HepG2 (cell line): Measurements from ENCODE around the gene KIF6. TPM values are rescaled to one million over a fixed set of nuclear protein-coding genes. Genes with fewer than 3 reads are reported as not detected.

Experiments used
- GLI4 ChIP-seq: sonication (generic); formaldehyde crosslinking; IDR thresholded peaks from 2 replicates; pipeline ENCODE4 v1.5.1; 2020; ENCODE audit warnings: missing genetic modification reagents, mild to moderate bottlenecking, moderate library complexity, borderline replicate concordance
- HNRNPLL ChIP-seq: fragments of 200-400 bp; formaldehyde crosslinking; IDR thresholded peaks from 2 replicates; pipeline ENCODE4 v1.6.1; 2017; ENCODE audit warnings: mild to moderate bottlenecking, low read depth, low read length; ENCODE audit not compliant: poor library complexity, severe bottlenecking
- NONO ChIP-seq, 2 experiments: fragments of 450-650 bp in 1 of 2; sonication (generic) in 1 of 2; formaldehyde crosslinking in 1 of 2; IDR thresholded peaks in 1 of 2; conservative IDR thresholded peaks in 1 of 2; 2 replicates each; pipeline versions ENCODE4 v1.6.1 to v1.8.0; 2017 to 2022; ENCODE audit warnings: mild to moderate bottlenecking in 1 of 2, missing genetic modification reagents in 1 of 2, moderate library complexity in 1 of 2
- SIX1 ChIP-seq: sonication (generic); formaldehyde crosslinking; IDR thresholded peaks from 2 replicates; pipeline ENCODE4 v1.4.0; 2020; ENCODE audit warnings: missing genetic modification reagents, borderline replicate concordance
- ZNF224 ChIP-seq: sonication (generic); formaldehyde crosslinking; IDR thresholded peaks from 2 replicates; pipeline ENCODE4 v1.5.0; 2020; ENCODE audit warnings: mild to moderate bottlenecking, missing genetic modification reagents
- ZNF225 ChIP-seq: sonication (generic); formaldehyde crosslinking; IDR thresholded peaks from 2 replicates; pipeline ENCODE4 v1.4.0; 2020; ENCODE audit warnings: mild to moderate bottlenecking, missing genetic modification reagents
- ZNF431 ChIP-seq: sonication (generic); formaldehyde crosslinking; IDR thresholded peaks from 2 replicates; pipeline ENCODE4 v1.9.0; 2022; ENCODE audit warnings: missing genetic modification reagents, low read depth, mild to moderate bottlenecking, borderline replicate concordance
- ZNF512 ChIP-seq: sonication (generic); formaldehyde crosslinking; IDR thresholded peaks from 2 replicates; pipeline ENCODE4 v1.4.0; 2020; ENCODE audit warnings: mild to moderate bottlenecking, missing genetic modification reagents
- ZNF691 ChIP-seq: sonication (generic); formaldehyde crosslinking; IDR thresholded peaks from 2 replicates; pipeline ENCODE4 v1.4.0; 2020; ENCODE audit warnings: missing genetic modification reagents, low read depth, mild to moderate bottlenecking, borderline replicate concordance
- ZNF773 ChIP-seq: sonication (generic); formaldehyde crosslinking; IDR thresholded peaks from 2 replicates; pipeline ENCODE4 v1.4.0; 2020; ENCODE audit warnings: missing genetic modification reagents, borderline replicate concordance
- polyA plus RNA-seq, 8 experiments: library from polyadenylated mRNA; depleted of rRNA in 3 of 8; stranded (reverse) in 7 of 8; unstranded in 1 of 8; fragments of >200 nt; fragmentation: Illumina TruSeq in 4 of 8; extraction: Trizol in 4 of 8; gene quantifications; 2 replicates each; pipeline versions ENCODE4 v1.2.1 to v1.2.3, GENCODE V29; 2011 to 2016; ENCODE audit warnings: low read depth in 4 of 8, missing spikeins in 1 of 8, mixed read lengths in 1 of 8; ENCODE audit not compliant: insufficient read depth in 1 of 8
- total RNA-seq, 5 experiments: library from RNA; depleted of rRNA; stranded (reverse); fragments of >200 nt; fragmentation: Illumina TruSeq; extraction: Trizol; gene quantifications; 2 replicates each; pipeline ENCODE4 v1.2.3, GENCODE V29; 2016; ENCODE audit warnings: low read depth in 1 of 5

The KIF6 gene
- total and polyA plus RNA-seq, 2 of the 13 experiments (the other 11 are each of a cell fraction or from before 2014, with no cell fraction given): 0.04 to 0.27 TPM

GRCh38 chr6:39452306-39453145 is 272.7 kb downstream of the KIF6 start (continued):
- TF ChIP-seq ZNF224 (CRISPR knock-in tag) (no peak), NONO (IDR thresholded peaks at IDR 0.05) (no peak), NONO (CRISPR knock-in tag; conservative IDR thresholded peaks at IDR 0.05) (no peak), ZNF431 (no peak), HNRNPLL (no peak), ZNF773 (CRISPR knock-in tag) (no peak), ZNF225 (CRISPR knock-in tag) (no peak), ZNF512 (CRISPR knock-in tag) (no peak), ZNF691 (CRISPR knock-in tag) (no peak), GLI4 (no peak), SIX1 (CRISPR knock-in tag) (no peak)
- TF ChIP-seq, all 625 proteins: peak for 0
